ELR (cell line): ENCODE results near the gene HERC2.
"Not testable (repeated sequence)": the region's sequence is repeated elsewhere in the genome, so short reads cannot be mapped to it uniquely, and the experiment has no call there.

Experiments
- DNase-seq: peaks from one replicate; pipeline ENCODE4 v3.0.0-alpha.2; 2015; ENCODE audit warnings: low read depth

The HERC2 gene, protein sequence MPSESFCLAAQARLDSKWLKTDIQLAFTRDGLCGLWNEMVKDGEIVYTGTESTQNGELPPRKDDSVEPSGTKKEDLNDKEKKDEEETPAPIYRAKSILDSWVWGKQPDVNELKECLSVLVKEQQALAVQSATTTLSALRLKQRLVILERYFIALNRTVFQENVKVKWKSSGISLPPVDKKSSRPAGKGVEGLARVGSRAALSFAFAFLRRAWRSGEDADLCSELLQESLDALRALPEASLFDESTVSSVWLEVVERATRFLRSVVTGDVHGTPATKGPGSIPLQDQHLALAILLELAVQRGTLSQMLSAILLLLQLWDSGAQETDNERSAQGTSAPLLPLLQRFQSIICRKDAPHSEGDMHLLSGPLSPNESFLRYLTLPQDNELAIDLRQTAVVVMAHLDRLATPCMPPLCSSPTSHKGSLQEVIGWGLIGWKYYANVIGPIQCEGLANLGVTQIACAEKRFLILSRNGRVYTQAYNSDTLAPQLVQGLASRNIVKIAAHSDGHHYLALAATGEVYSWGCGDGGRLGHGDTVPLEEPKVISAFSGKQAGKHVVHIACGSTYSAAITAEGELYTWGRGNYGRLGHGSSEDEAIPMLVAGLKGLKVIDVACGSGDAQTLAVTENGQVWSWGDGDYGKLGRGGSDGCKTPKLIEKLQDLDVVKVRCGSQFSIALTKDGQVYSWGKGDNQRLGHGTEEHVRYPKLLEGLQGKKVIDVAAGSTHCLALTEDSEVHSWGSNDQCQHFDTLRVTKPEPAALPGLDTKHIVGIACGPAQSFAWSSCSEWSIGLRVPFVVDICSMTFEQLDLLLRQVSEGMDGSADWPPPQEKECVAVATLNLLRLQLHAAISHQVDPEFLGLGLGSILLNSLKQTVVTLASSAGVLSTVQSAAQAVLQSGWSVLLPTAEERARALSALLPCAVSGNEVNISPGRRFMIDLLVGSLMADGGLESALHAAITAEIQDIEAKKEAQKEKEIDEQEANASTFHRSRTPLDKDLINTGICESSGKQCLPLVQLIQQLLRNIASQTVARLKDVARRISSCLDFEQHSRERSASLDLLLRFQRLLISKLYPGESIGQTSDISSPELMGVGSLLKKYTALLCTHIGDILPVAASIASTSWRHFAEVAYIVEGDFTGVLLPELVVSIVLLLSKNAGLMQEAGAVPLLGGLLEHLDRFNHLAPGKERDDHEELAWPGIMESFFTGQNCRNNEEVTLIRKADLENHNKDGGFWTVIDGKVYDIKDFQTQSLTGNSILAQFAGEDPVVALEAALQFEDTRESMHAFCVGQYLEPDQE (N-terminal part only)

DNA sequence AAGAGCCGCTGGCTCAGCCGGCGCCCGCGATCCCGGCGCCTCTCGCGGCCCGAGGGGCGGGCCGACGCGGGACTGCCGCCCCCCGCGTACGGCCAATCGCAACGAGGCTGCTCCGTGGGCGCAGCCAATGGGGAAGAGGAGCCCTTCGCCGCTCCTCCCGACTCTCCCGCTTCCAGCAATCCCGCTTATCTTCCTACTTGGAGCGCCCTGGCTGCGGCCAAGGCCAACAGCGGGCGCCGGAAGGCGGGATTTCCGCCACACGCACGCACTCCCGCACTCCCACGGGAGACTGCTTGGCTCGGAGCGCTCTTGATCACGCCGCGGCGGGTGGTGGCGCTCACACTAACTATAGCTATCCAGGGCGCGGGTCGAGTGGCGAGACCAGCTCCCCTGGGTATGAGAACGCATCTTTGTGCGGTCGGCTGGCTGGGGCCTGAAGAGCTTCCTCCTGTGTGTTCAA is at the start of gene HERC2:
HERC2 (minus strand) TSS at position 51 of the 460 bp plus-strand sequence. CDS start 746 bp downstream, outside the sequence.
- not testable (repeated sequence) for DNase-seq

DNA sequence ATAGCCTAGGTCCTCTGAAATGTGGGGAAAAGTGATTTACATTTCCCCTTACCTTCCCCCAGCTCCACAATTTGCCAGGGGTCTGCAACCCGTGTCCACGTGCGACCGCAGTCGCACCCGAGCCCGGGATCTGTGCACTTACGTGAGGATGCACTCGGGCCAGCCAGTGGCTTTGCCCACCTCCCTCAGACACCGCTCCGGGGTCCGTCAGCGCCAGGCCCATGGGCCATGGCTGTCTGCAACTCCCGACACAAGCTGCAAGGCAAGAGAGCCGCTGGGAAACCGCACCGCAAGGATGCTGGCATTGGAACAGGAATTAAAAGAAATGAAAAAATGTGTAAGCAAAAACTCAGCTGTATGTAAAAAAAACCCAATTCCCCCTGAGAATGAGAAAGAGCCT is 43.5 kb upstream of the HERC2 start:
- not testable (repeated sequence) for DNase-seq

DNA sequence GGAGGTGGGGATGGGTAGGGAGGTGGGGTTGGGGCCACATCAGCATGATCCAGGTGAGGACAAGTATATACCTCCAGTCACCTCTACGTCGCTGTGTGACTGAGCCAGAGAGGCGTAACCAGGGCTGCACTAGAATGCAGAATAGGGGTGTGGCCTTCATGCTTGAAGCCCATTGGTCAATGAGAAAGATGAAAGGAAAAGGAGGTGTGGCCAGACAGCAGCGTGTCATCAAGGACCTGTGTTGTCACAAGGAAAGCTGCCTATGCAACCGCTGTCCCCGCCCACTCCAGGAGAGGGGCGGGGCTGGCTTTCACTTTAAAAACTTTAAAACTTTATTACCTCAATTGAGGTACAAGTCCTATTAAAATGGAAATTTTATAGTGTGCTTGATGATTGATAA is 36.0 kb upstream of the HERC2 start, which contains the start of gene GOLGA6L24:
GOLGA6L24 (minus strand) TSS at position 101 of the 400 bp plus-strand sequence; CDS start at position 40, 61 bp downstream.
- not testable (repeated sequence) for DNase-seq

DNA sequence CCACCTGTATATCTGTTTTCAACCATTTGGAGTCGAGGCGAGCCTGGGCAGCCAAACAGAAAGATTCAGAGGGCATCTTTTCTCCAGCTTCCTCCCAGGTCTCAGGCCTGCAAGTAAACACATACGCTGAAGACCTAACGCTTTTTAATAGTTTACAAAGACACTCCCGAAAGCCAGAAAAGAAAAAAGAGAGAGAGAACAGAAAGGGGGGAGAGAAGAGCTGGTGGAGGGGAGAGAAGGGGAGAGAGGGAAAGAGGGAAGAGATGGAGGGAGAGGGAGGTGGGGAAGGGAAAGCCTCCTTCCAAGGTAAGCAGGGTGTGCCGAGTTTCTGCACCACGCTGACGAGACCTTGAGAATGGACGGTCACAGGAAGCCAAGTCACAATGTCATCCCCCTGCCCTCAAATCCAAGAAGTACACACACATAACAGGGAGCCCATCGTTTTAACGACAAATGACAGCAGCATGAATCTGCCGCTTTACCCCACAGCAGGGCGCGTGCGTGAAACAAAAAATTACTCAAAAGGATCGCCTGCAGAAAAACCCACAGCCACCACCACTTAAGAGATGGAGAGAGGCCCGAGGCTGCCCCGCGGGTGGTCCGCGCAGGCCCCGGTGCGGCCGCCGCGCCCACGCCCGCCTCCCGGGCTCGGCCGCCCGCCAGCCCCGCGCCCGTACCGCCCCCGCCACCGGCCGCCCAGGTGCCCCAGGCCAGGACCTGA is 461 bp downstream of the HERC2 start:
- DNase-seq, result not testable (repeated sequence)

DNA sequence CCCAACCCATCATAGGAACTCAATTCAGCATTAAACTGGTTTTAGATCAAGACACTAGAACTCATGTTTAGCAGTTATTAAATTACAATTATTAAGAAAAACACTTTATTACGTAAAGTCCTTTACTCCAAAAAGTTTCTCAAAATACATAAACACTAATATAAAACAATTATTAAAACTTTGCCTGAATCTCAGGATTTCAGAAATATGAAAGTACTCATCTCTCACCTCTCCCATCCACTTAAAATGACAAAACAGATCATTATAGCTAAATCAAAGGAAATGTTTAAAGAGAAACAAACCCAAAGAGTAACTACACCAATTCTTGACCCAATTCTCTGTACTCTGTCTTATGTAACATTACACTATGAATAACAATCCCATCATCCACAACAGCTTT is 2.3 kb downstream of the HERC2 start:
- DNase-seq, result not testable (repeated sequence)

DNA sequence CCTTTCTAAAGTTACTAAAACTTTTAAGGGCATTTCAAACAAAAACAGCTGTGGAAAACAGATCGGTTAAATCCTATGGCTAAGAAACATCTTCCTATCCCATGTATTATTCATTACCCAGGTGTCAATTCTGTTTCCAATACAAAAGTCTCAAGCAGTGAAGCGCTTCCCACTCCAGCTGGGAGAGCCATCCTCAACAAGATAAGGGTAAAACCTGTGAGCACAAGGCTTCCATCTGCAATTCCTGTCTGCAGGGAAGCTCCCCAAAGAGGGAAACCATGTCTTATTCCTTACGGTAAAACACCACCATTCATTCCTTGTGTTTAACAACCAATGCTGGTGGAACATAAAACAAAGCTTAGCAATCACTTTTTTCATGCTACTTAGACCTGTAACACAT is 3.2 kb downstream of the HERC2 start:
- not testable (repeated sequence) for DNase-seq

DNA sequence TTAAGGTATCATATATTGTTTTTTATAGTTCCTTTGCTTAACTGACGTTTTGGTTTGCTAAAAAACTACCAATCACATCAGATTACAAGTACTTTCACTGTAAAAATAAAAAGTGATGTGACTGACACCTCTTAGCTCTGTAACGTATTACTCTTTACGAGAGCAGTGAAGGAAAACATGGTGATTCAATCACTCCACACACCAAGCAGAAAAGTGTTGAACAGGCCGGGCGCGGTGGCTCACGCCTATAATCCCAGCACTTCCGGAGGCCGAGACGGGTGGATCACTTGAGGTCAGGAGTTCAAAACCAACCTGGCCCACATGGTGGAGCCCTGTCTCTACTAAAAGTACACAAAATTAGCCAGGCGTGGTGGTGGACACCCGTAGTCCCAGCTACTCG is 3.9 kb downstream of the HERC2 start:
- DNase-seq, result not testable (repeated sequence)

DNA sequence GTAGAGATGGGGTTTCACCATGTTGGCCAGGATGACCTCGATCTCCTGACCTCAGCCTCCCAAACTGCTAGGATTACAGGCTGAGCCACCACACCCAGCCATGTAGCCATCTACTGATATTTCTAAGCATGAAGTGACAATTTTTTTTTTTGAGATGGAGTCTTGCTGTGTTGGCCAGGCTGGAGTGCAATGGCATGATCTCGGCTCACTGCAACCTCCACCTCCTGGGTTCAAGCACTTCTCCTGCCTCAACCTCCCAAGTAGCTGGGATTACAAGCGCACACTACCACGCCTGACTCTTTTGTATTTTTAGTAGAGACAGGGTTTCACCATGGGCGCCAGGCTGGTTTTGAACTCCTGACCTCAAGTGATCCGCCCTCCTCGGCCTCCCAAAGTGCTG is 5.0 kb downstream of the HERC2 start:
- DNase-seq, result not testable (repeated sequence)

DNA sequence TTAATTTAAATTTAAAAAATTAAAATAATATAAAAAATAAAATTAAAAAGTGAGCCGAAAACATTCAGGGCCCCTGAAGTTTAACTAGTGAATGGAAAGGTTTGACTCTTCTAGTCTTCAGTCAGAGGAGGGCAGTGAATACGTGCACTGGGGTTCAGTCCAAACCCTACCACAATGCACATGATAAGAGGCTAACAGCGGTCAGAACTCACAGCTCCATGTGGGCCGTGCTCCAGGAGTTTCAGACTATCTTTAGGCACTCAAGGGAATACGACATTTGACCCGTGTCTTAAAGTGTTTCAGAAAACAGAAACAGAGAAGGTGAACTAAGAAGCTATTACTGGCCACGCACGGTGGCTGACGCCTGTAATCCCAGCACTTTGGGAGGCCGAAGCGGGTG is 11.5 kb downstream of the HERC2 start:
- DNase-seq, result not testable (repeated sequence)

DNA sequence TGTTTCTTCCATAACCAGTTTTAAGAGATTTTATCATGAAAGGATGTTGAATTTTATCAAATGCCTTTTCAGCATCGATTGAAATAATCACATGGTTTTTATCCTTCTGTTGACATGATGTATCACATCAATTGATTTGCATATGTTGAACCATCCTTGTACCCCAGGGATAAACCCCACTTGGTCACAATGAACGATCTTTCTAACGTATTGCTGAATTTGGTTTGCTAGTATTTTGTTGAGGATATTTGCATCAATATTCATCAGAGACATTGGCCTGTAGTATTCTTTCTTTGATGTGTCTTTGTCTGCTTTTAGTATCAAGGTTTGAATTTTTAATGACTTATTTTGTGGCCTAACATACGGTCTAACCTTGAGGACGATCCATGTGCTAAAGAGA is 13.3 kb downstream of the HERC2 start:
- DNase-seq, result not testable (repeated sequence)

DNA sequence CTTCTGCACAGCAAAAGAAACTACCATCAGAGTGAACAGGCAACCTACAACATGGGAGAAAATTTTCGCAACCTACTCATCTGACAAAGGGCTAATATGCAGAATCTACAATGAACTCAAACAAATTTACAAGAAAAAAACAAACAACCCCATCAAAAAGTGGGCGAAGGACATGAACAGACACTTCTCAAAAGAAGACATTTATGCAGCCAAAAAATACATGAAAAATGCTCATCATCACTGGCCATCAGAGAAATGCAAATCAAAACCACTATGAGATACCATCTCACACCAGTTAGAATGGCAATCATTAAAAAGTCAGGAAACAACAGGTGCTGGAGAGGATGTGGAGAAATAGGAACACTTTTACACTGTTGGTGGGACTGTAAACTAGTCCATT is 16.3 kb downstream of the HERC2 start:
- DNase-seq, result not testable (repeated sequence)

DNA sequence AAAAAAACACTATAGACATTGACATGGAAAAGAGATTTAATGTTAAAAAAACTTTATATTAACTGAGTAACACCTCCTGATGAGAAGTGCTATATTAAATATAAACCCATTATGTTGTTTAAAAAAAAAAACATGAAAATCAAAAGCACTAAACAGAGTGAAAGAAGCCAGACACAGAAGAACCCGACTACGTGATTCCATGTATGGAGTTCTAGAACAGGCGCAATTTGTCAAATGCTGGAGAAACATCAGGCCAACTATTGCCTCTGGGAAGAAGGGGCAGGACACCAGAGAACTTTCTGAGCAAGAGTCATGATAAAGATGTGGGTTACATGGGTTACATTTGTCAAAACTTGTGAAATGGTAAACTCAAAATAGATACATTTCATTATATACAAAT is 24.5 kb downstream of the HERC2 start:
- not testable (repeated sequence) for DNase-seq

DNA sequence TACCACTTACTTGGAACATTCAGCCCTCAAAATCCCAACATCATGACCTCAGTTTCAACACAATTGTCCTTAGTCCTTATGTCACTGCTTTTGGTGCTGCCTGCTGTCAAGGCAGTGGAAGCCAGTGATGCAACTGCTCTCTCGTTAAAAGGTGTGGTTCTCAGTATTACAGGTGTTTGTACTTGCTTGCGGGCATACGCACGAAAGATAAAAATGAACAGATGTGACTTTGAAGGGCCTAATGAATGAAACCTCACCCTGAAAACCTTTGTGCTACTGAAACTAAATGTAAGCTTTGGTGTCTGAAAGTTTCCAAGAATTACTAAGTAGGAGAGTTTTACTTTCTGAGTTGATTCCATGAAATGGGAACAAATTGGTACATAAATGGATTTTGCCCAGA is 25.2 kb downstream of the HERC2 start:
- not testable (repeated sequence) for DNase-seq

DNA sequence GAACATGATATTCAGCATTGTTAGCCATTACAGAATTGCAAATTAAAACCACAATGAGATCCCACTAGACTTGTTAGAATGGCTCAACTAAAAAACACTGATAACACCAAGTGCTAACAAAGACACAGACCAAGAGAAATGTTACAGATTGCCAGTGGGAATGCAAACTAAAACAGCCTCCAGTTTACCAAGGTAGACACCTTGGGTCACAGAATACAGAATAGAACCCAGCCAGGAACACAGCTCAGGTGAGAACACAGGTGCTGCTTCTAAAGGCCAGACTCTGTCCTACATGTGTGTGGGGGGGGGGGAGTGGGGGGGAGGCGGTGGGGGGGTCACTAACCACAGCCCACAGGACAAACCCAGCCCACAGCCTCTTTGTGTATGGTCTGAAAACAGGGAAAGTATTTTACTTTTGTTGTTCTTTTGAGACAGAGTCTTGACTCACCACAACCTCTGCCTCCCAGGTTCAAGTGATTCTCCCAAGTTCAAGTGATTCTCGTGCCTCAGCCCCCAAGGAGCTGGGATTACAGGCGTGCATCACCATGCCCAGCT is 26.9 kb downstream of the HERC2 start:
- DNase-seq, result not testable (repeated sequence)

DNA sequence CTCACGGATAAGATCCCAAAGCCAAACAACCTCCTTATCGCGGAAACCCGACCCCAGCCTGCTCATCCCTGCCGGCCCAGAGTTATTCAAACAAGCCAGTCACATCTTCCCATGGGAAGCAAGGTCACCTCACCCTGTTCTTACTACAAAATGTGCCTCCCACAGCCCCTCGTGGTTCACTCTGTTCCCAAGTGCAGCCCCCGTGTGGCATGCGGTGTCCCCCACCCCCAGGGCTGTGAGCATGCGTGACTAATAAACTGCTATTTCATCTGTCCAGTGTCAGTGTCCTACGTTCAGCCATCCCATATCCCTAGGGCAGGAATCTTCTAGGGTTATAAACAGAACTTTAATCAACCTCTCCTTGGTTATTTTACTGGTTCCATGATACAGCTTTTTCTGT is 27.4 kb downstream of the HERC2 start:
- not testable (repeated sequence) for DNase-seq

DNA sequence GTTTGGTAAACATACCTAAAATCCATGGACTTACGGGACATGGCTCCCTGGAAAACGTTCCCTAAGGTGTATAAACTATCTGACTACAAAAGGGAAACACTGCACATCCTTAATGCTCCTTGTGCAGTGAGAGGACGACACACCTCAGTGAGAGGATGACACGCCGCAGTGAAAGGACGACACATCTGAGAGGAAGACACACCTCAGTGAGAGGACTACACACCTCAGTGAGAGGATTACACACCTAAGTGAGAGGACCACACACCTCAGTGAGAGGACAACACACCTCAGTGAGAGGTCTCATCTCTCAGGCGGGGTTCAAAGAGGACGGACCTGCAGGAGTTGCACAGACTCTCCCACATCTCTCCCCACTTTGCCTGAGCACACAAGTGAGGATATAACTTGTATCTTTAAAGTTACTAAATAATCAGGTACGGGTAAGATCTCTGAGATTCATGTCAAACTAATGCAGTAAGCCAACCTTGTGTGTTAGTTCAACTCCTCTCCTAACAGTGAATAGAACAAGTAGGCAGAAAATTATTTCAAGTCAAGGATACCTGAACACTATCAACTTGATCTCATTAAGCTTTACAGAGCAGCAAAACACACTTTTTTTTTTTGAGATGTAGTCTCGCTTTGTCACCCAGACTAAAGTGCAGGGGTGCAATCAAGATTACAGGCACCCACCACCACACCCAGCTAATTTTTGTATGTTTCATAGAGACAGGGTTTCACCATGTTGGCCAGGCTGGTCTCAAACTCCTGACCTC is 32.1 kb downstream of the HERC2 start:
- no peak for DNase-seq

DNA sequence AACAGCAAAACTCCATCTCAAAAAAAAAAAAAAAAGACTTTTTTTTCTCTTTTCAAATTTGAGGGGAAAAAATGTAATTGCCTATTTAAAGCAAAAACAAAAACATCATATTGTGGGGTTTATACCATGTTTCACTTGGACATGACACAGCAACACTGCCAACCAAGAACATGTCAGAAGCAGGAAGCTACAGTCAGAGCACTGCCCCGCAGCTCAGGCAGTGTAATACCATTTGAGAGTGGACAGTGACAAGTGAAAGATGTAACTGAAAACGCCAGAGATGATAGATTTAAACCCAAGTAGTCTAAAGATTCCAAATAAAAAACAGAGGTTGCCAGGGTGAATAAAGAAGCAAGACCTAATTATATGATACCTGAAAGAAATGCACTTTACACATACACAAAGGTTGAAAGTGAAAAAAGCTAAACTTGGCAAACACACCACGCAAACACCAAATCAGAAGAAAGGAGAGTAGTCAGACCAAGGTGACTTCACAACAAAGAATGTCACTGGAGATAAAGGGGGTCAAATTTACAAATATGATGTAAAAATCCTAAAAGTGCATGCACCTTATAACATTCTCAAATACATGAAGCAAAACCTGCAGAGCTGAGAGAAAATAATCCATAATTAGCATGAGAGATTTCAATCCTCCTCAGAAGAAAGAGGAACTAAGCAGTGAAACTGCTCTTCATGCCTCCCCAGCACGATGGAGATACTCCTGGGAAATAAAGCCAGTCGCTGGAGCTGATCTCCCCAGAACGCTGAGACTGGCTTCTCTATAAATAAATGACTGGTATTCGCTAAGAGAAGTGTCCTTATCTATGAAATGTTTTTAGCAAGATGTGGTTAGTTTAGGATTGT is 32.9 kb downstream of the HERC2 start:
- not testable (repeated sequence) for DNase-seq

DNA sequence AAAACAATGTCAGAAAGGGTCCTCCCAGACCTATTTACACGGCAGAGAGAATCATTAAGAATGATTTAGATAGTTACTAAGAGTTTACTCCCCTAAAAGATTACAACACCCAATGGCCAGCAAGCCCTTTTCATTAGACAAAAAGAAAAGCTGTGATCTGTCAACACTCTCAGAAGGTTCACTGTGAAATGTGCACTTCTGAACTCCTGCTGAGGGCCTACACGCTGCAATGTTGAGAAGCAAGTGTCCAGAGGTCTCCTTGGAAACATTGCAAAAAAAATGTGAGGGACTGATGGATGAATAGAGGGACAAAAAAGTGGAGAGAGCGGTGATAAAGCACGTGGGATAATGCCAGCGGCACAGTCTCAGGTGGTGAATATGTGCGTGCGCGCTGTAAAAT is 35.3 kb downstream of the HERC2 start:
- not testable (repeated sequence) for DNase-seq

DNA sequence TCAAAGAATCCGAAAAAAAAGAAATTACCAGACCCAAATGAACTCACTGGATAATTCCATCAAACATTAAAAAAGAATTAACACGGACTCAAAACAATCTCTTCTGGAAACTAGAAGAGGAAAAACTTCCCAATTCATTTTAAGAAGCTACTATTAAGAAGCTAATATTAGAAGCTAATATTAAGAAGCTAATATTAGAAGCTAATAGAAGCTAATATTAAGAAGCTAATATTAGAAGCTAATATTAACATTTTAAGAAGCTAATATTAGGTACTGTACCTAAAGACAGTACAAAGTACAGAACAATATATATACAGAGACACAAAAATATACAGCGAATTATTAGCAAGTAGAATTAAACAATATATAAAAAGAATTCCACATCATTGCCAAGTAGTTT is 35.9 kb downstream of the HERC2 start:
- no peak for DNase-seq
